HG03025 (cell line): Measurements from ENCODE around the gene MICU1.
A peak's percentile ranks its signal among the peaks of the same experiment; 100 is the strongest.
"Not testable (repeated sequence)": the region's sequence is repeated elsewhere in the genome, so short reads cannot be mapped to it uniquely, and the experiment has no call there.

Experiments
- ATAC-seq: cut with Tn5 transposase; IDR thresholded peaks from one replicate; pipeline ENCODE4 v1.9.1; 2021; ENCODE audit warnings: mild to moderate bottlenecking, moderate library complexity; ENCODE audit not compliant: unreplicated experiment, low FRiP score

Gene MICU1

GRCh38 chr10:72356115-72356514 is 269.8 kb downstream of the MICU1 start:
- ATAC-seq = no peak

- no peak for ATAC-seq
Observed at GRCh38 chr10:72355214-72355555, 270.7 kb downstream of the MICU1 start.

GRCh38 chr10:72354356-72355213 is 271.3 kb downstream of the MICU1 start, which contains the start of gene DNAJB12:
TSS of gene DNAJB12 (minus strand) at chr10:72354919. CDS start at chr10:72354897, 22 bp downstream.
- peak; percentile 70 for ATAC-seq

GRCh38 chr10:72353965-72354355 is 271.9 kb downstream of the MICU1 start:
- ATAC-seq = no peak

- no peak for ATAC-seq
Observed at GRCh38 chr10:72353028-72353964, 272.6 kb downstream of the MICU1 start.

GRCh38 chr10:72351479-72351878 is 274.4 kb downstream of the MICU1 start:
- no peak for ATAC-seq

GRCh38 chr10:72349438-72349837 is 276.4 kb downstream of the MICU1 start:
- ATAC-seq = no peak

- ATAC-seq = no peak
Observed at GRCh38 chr10:72348282-72348681, 277.6 kb downstream of the MICU1 start.

GRCh38 chr10:72346117-72346516 is 279.8 kb downstream of the MICU1 start:
- ATAC-seq = not testable (repeated sequence)

- no peak for ATAC-seq
Observed at GRCh38 chr10:72344932-72345331, 280.9 kb downstream of the MICU1 start.

GRCh38 chr10:72342911-72343310 is 283.0 kb downstream of the MICU1 start:
- ATAC-seq = no peak

GRCh38 chr10:72340510-72341261 is 285.2 kb downstream of the MICU1 start:
- ATAC-seq = no peak

GRCh38 chr10:72338180-72338579 is 287.7 kb downstream of the MICU1 start:
- no peak for ATAC-seq

- ATAC-seq = no peak
Observed at GRCh38 chr10:72337722-72338121, 288.2 kb downstream of the MICU1 start.

GRCh38 chr10:72337039-72337629 is 288.7 kb downstream of the MICU1 start:
- no peak for ATAC-seq

- no peak for ATAC-seq
Observed at GRCh38 chr10:72336259-72337038, 289.4 kb downstream of the MICU1 start.

GRCh38 chr10:72335394-72336258 is 290.3 kb downstream of the MICU1 start:
- ATAC-seq = no peak

GRCh38 chr10:72334825-72335393 is 291.0 kb downstream of the MICU1 start:
- ATAC-seq = no peak
